ENCODE results near the gene GLMP. TPM values are rescaled to one million over a fixed set of nuclear protein-coding genes. Genes with fewer than 3 reads are reported as not detected.

Gene GLMP
- total and polyA plus RNA-seq, 2 donors from 2014 or later = 52.4 to 154 TPM

DNA sequence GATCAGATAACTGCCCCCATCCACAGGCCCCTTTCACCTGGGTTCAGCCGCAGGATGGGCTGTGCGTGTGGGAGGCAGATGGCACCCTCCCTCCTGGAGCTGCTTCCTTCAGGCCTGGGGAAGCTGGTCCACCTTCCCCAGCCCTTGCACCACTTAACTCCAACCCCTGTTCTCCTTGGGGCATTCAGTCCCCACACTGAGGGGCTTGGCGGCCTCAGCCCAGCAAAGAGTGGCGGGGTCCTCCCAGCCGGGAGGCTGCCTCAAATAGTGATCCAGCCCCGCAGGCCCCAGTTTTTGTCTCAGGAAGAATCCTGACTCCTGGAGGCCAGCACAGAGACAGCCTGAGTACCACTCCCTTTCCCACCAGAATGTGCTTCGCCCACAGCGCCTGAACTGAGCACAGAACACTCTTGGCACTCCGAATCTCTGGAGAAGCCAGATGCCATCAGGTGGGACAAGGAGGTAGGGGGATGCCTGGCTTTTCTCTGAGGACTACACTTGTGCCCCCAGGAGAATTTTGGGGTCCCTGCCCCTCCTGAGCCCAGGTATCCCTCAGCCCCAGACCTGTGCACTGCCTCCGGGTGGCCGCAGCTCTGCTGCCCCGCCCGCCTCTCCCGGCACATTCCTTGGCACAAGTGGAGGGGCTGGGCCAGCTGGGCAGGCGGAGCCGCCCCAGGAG lies 48.6 kb downstream of the GLMP start:
- Histone ChIP-seq H3K36me3 (ENCODE audit: control insufficient read depth in 2 of 3, insufficient read depth in 3 of 3, low read length in 3 of 3) (peaks cover 0 to 22% (median 6%) of the 10 kb centered on the region in 3 donors), H3K27ac (ENCODE audit: low read depth in 2 of 2, low read length in 2 of 2) (no peak overlapping the region), H3K4me1 (ENCODE audit: control insufficient read depth in 2 of 3, insufficient read depth in 2 of 3, low read depth in 1 of 3, low read length in 3 of 3) (peaks cover 0 to 7% (median 0%) of the 10 kb centered on the region in 3 donors), H3K27me3 (ENCODE audit: control insufficient read depth, insufficient read depth, low read length) (no peaks in the 10 kb centered on the region), H3K9ac (ENCODE audit: low read length in 3 of 3) (no peak overlapping the region), H3K4me3 (ENCODE audit: low read length in 3 of 3) (no peak overlapping the region), H3K9me3 (ENCODE audit: control insufficient read depth in 2 of 3, insufficient read depth in 1 of 3, low read length in 3 of 3) (no peaks in the 10 kb centered on the region)
- intact Hi-C loops (cut with DNase I) = no loop called here
- TF ChIP-seq, protein P1, sequence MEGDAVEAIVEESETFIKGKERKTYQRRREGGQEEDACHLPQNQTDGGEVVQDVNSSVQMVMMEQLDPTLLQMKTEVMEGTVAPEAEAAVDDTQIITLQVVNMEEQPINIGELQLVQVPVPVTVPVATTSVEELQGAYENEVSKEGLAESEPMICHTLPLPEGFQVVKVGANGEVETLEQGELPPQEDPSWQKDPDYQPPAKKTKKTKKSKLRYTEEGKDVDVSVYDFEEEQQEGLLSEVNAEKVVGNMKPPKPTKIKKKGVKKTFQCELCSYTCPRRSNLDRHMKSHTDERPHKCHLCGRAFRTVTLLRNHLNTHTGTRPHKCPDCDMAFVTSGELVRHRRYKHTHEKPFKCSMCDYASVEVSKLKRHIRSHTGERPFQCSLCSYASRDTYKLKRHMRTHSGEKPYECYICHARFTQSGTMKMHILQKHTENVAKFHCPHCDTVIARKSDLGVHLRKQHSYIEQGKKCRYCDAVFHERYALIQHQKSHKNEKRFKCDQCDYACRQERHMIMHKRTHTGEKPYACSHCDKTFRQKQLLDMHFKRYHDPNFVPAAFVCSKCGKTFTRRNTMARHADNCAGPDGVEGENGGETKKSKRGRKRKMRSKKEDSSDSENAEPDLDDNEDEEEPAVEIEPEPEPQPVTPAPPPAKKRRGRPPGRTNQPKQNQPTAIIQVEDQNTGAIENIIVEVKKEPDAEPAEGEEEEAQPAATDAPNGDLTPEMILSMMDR (IDR thresholded peaks at IDR 0.05; ENCODE audit: borderline replicate concordance, extremely low read depth, insufficient read depth) = no peak
- FAIRE-seq (no peak), DNase-seq (no peak)

DNA sequence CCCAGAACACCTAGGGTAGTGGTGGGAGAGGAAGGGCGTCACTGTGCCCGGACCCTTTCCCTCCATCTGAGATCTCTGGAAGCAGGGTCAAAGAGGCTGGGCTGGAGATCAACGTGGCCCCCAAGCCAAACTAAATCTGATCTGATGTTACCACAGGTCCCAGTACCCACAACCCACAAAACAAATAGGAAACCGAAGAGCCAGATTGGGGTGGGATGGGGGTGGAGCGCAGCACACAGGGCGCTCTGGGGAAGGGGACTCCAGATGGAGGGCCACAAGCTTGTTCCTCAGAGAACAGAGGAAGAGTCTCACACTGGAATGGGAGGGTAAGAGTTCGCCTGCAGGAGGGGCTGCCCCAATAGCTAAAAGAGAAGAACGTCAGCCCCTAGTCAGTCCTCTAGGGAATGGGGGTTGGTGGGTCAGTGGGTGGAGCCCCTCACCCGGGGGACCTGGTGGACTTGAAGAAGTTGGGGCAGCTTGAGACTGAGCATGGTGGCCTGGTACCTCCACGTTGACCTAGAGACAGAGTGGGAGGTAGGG lies 49.2 kb downstream of the GLMP start:
- Histone ChIP-seq H3K27ac (ENCODE audit: low read depth in 2 of 2, low read length in 2 of 2) (no peak overlapping the region), H3K4me3 (ENCODE audit: low read length in 3 of 3) (peak overlapping the region in 1 of 3 donors; percentile 21), H3K36me3 (ENCODE audit: control insufficient read depth in 2 of 3, insufficient read depth in 3 of 3, low read length in 3 of 3) (peaks cover 0 to 18% (median 3%) of the 10 kb centered on the region in 3 donors), H3K9me3 (ENCODE audit: control insufficient read depth in 2 of 3, insufficient read depth in 1 of 3, low read length in 3 of 3) (no peaks in the 10 kb centered on the region), H3K4me1 (ENCODE audit: control insufficient read depth in 2 of 3, insufficient read depth in 2 of 3, low read depth in 1 of 3, low read length in 3 of 3) (peaks cover 0 to 7% (median 0%) of the 10 kb centered on the region in 3 donors), H3K9ac (ENCODE audit: low read length in 3 of 3) (no peak overlapping the region), H3K27me3 (ENCODE audit: control insufficient read depth, insufficient read depth, low read length) (no peaks in the 10 kb centered on the region)
- no peak for FAIRE-seq
- intact Hi-C loops (cut with DNase I) = no loop called here
- TF ChIP-seq, protein P1 (IDR thresholded peaks at IDR 0.05; ENCODE audit: borderline replicate concordance, extremely low read depth, insufficient read depth) = no peak
- DNase-seq = peak in 1 of 5 donors; percentile 52

DNA sequence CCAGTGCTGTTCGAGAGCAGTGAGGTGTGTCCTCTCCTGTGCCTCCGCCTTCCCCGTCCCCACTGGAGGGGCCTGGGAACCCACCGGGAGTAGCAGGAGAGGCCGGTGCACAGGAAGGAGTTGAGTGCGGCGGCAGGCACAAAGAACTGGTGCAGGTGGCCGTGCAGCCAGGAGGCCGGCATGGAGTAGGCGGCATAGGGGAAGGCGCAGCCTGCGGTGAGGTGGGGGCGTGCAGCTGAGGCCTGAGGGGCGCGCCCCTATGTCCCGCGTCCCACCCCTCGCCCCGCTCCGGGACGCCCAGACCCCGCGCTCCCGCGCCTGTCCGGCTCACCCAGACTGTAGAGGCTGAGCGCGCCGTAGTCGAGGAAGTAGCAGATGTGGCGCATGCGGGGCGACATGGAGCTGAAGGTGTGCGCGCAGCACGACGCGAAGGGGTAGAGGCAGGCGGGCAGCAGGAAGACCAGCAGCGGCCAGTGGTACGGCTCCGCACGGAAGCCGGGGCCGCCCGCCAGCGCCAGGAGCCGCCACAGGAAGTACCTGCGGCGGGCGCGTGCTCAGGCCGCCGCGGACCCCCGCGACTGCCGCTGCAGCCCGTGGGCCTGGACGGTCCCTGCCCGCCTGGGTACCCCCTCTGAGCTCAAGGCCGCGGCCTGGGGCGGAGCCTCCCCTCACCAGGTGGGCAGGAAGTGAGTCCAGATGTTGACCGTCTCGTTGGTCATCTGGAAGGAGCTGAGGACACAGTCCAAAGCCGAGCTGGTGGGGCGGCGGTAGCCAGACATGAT lies 49.8 kb downstream of the GLMP start:
- Histone ChIP-seq H3K9me3 (ENCODE audit: control insufficient read depth in 2 of 3, insufficient read depth in 1 of 3, low read length in 3 of 3) (no peaks in the 10 kb centered on the region), H3K4me3 (ENCODE audit: low read length in 3 of 3) (peak overlapping the region in 2 of 3 donors; percentile 6 to 21), H3K27me3 (ENCODE audit: control insufficient read depth, insufficient read depth, low read length) (no peaks in the 10 kb centered on the region), H3K27ac (ENCODE audit: low read depth in 2 of 2, low read length in 2 of 2) (no peak overlapping the region), H3K36me3 (ENCODE audit: control insufficient read depth in 2 of 3, insufficient read depth in 3 of 3, low read length in 3 of 3) (peaks cover 0 to 15% (median 0%) of the 10 kb centered on the region in 3 donors), H3K4me1 (ENCODE audit: control insufficient read depth in 2 of 3, insufficient read depth in 2 of 3, low read depth in 1 of 3, low read length in 3 of 3) (peaks cover 0 to 7% (median 0%) of the 10 kb centered on the region in 3 donors), H3K9ac (ENCODE audit: low read length in 3 of 3) (no peak overlapping the region)
- FAIRE-seq = no peak
- TF ChIP-seq, protein P1 (IDR thresholded peaks at IDR 0.05; ENCODE audit: borderline replicate concordance, extremely low read depth, insufficient read depth) = no peak
- intact Hi-C loops (cut with DNase I) = no loop called here
- peak; percentile 44 to 83 (median 65) for DNase-seq

Data from kidney (tissue), 14 donors.